GM12865 (cell line): Measurements from ENCODE around the gene NBL1.

ENCODE experiments used
- DNase-seq: peaks from one replicate; pipeline ENCODE4 v3.0.0; 2010; ENCODE audit warnings: low read depth
- H3K4me3 ChIP-seq: 2 replicates; pipeline ENCODE4 v1.5.1; 2011; ENCODE audit warnings: mild to moderate bottlenecking, low read depth, low read length, control low read depth
- CTCF ChIP-seq: IDR thresholded peaks from 2 replicates; pipeline ENCODE4 v1.5.1; 2011; ENCODE audit warnings: low read length, control low read depth, low read depth, inconsistent platforms; ENCODE audit not compliant: insufficient read depth; ENCODE audit errors: missing control alignments

NBL1 gene

GRCh38 chr1:19643602-19644394, at the start of gene NBL1:
Gene NBL1 (plus strand): TSS chr1:19644311. CDS start chr1:19655031, 10,720 bp downstream.
- peak within 1 kb of the TSS; percentile 46 for H3K4me3 ChIP-seq
- DNase-seq, result peak; percentile 52
- TF ChIP-seq CTCF, result no peak

GRCh38 chr1:19596065-19596713, 47.9 kb upstream of the NBL1 start:
- no peak for DNase-seq
- TF ChIP-seq CTCF, result no peak
- H3K4me3 ChIP-seq, result peak overlapping the region; percentile 65

GRCh38 chr1:19596714-19597495, 47.2 kb upstream of the NBL1 start:
- TF ChIP-seq CTCF, result no peak
- peak; percentile 100 for DNase-seq
- peak overlapping the region; percentile 86 for H3K4me3 ChIP-seq

- H3K4me3 ChIP-seq, result peak overlapping the region; percentile 86
- DNase-seq, result peak; percentile 66
- TF ChIP-seq CTCF, result no peak
These were observed 46.4 kb upstream of the NBL1 start for GRCh38 chr1:19597496-19598309.

GRCh38 chr1:19599810-19600209, 44.3 kb upstream of the NBL1 start:
- no peak for TF ChIP-seq CTCF
- no peak for DNase-seq
- H3K4me3 ChIP-seq, result no peak overlapping the region

GRCh38 chr1:19602486-19602885, 41.6 kb upstream of the NBL1 start:
- DNase-seq, result no peak
- no peak overlapping the region for H3K4me3 ChIP-seq
- TF ChIP-seq CTCF, result no peak
